ENCODE results near the gene CFAP61.
"Not testable (repeated sequence)": the region's sequence is repeated elsewhere in the genome, so short reads cannot be mapped to it uniquely, and the experiment has no call there.

Gene CFAP61

DNA sequence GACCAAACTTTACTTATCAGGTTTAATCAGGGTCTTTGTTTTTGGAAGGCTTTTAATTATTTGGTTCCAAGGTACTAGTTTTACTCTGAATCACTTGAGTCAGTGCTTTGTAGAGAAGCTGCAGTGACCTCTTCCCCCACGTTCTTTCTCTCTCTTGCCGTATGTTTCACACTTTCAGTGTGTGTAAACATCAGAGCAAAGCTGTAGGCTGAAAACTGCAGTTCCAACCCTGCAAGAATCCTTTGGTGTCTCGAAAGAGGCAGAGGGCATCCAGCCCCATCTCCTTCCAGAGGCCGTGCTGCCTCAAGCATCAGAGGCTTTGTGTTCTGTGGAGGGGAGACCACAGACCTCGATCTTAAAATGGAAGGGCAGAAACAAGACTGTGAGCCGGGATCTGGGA lies 42.1 kb downstream of the CFAP61 start:
- DNase-seq, result no peak

DNA sequence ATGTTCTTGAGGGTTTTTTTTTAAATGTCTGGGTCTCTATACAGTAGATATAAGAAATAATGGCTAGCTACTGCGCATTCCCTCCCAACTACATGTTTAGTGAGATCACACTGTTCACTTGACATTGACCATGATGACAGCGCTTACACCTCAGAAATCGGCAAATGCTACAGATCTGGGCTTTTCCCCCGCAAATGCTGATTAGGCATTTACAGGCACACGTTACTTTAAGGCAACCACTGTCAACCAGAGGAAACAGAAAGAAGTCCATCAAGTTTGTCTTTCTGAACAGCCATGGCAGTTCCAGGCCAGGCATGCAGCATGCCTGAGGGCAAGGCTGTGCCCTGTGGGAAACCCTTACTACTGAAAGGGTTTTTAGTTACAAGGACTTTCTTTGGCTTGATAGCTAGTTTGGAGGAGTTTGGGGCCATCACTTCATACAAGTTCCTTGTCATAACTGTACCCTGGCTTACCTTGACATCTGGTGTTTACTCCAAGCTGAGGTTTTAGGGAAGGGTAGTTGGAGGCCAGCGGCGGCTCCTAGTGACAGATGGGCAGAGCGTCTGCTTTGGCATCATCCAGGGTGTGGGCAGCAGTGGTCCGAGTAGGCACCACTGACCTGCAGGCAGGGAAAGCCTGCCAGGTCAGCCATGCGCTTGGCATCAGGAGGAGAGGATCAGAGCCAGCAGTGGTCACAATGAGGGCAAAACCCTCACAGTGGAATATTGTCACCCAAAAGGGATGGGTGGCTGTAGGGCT lies 43.0 kb downstream of the CFAP61 start:
- DNase-seq, result no peak

DNA sequence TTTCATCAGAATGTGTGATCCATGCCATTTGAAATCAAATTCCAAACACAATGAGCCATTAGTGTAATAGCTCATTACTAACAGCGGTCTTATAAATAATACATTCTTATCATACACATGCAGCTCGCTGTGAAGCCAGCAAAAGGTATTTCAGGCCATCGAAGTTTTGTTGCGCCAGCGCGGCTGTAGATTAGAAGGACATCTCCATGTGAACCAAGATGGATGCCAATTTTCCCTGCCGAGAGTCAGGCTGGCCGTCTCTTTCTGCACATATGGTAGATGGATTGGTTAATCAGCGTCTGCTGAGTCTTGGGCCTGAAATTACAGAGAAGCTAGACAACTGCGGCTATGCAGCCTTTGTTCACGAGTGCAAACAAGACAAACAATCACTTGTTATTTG lies 44.1 kb downstream of the CFAP61 start:
- DNase-seq, result no peak

DNA sequence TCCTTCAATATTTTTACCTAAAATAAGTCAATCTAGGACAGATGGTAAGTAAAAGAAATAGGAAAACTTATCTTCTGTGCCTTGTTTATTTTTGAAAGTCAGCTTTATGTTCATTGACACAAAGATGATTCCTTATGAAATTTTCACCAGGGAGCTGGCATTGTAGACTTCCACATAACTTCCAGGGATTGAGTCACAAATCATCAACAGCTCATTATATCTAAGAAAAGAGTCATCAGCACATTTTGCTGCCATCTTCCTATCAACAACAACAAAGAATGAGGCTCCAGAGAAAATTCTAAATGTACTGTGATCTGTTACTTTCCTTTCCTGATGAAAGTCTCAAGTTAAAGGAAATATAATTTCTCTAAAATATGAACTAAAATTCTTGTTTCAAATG lies 48.5 kb downstream of the CFAP61 start:
- no peak for DNase-seq

DNA sequence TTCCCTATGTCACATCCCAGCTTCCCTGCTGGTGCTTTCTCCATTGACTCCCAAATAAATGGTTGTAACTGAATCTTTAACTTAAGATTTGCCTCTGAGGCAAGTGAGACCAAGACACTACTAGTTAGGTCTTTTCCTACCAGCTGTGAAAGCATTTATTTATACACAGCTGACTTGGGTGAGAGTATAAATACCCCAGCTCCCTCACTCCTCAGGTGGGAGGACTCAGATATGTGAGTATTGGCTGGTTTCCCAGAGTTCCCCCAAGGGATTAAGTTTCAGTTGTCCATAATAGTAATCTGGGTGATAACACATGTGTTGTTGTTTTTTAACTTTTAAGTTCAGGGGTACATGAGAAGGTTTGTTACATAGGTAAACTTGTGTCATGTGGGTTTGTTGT lies 49.8 kb downstream of the CFAP61 start:
- DNase-seq, result no peak

DNA sequence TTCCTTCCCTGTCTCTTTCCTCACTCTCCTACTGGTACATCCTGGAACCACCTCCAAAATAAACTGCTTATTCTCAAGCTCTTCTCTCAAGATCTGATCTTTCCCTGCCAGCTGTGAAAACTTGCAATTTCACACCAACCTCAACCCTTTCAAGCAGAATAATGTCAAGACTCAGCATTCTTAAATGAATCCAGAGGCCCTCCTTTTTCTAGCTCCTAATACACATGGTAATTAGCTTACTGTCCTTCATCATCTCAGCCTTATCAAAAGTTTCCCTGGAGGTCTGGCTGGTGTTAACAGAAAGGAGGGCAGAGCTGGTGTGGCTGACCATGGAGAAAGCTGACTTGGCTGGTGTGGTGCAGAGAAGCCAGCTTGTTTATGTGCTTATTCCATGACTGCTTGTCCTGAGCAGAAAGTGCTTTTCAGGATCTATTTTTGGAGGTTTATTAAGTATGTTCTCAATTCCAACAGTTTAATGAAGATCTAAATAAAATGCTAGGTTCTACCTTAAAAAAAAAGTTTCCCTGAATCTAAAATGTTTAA lies 50.5 kb downstream of the CFAP61 start:
- DNase-seq, result no peak

DNA sequence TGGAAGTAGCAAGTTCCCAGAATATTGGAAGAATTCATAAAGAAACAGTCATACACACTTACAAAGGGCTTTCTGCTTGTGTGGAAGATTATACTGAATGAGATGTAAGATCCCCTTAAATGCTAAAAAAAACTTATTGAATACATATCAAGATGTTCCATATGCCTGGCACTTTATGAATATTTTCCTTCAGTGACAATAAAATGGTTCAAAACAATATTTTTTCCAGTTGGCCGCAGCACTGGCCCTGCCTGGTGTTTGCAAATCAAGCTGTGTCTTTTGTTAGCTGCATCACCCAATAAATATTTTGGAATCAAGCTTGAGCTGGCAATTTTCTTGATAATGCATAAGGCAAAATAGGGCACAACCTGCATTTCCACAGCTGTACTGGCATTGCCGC lies 51.2 kb downstream of the CFAP61 start:
- DNase-seq, result no peak

DNA sequence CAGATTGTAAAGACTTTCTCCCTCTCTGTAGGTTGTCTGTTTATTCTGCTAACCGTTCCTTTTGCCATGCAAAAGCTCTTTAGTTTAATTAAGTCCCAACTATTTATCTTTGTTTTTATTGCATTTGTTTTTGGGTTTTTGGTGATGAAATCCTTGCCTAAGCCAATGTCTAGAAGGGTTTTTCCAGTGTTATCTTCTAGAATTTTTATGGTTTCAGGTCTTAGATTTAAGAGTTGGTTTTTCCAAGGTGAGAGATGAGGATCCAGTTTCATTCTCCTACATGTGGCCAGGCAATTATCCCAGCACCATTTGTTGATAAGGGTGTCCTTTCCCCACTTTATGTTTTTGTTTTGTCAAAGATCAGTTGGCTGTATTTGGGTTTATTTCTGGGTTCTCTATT lies 70.9 kb downstream of the CFAP61 start:
- DNase-seq, result not testable (repeated sequence)

DNA sequence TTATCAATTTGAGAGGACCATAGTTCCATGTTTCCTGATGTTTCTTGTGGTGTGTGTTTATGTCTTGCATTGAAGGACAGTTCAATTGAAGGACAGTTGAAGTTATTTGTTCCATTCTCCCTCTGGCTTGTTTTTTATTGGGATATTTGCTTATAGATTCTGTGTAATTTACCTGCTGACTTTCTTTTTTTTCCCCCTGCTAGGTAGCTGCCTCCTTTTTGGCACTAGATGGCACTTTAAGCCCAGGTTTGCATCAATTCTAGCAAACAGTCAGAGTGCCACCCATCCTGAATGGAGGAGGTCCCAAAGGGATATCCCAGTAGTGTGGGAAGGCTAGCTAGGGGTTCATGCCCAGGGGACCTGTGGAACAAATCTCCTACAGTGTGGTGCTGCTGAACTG lies 78.1 kb downstream of the CFAP61 start:
- DNase-seq, result no peak

DNA sequence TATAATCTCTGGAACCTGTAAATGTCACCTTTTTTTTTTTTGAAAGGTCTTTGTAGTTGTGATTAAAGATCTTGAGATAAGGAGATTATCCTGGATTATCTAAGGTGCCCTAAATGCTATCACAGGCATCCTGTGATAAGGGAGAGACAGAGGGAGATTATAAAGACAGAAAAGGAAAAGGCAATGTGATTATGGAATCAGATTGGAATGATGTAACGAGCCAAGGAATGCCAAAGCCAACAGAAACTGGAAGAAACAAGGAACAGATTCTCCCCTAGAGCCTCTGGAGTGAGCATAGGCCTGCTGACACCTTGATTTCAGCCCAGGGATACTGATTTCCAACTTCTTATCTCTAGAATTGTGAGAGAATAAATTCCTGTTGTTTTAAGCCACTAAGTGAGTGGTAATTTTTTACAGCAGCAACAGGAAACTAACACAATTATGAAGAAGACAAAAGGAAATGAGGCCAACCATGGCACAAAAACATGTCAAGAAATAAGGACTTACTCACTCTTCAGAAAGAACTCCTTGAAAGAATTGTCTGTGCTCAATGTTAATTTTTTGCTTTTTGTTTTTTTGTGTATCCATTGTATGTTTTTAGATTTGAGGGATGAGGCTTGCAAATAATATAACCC lies 82.7 kb downstream of the CFAP61 start:
- DNase-seq, result no peak

DNA sequence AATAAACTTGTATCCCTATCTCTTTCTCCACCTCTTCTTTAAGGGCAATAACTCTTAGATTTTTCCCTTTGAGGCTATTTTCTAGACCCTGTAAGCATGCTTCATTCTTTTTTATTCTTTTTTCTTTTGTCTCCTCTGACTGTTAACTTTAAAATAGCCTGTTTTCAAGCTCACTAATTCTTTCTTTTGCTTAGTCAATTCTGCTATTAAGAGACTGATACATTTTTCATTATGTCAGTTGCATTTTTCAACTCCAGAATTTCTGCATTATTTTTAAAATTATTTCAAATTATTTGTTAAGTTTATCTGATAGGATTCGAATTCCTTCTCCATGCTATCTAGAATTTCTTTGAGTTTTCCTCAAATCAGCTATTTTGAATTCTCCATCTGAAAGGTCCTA lies 84.0 kb downstream of the CFAP61 start:
- no peak for DNase-seq

DNA sequence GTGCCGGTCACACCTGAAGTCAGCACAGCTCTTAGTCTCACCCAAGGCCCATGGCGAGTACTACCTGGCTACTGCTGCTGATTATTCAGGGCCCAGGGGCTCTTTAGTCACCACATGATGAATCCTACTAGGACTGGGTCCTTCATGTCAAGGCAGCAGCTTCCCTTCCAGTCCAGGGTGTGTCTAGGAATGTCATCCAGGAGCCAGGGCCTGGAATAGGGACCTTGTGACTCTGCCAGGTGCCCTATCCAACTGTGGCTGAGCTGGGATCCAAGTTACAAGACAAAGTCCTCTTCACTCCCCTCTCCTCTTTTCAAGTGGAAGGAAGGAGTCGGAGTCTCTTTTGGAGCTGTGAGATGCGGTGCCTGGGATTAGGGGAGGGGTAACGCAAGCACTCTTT lies 85.5 kb downstream of the CFAP61 start:
- DNase-seq, result no peak

DNA sequence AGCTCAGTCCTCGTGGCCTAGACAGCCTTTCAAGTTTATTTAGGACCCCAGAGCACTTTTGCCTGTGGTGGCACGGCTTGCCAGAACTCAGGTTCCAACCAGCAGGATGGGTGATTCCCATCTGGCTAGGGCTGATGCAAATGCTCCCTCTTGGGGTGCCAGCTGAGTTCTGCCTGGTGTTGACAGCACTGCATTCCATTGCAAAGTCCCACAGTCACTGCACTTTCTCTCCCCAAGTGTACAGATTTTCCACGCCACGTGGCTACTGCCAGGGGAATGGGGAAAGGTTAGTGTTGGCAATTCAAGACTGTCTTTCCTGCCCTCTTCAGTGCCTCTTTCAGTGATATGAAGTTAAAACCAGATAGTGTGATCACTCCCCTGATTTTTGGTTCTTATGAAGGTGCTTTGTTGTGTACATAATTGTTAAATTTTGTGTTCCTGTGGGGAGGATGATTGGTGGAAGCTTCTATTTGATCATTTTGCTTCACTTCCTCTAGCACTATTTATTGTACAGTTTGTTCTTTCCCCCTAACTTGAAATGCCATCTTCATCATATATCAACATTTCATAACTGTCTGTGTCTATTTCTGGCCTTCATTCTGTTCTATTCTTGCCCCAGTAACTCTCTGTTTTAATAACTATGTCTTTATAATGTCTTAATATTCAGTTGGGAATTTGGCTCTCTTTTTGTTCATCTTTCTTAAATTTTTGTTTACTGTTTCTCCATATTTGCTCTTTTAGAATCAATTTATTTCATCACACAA lies 86.2 kb downstream of the CFAP61 start:
- no peak for DNase-seq

DNA sequence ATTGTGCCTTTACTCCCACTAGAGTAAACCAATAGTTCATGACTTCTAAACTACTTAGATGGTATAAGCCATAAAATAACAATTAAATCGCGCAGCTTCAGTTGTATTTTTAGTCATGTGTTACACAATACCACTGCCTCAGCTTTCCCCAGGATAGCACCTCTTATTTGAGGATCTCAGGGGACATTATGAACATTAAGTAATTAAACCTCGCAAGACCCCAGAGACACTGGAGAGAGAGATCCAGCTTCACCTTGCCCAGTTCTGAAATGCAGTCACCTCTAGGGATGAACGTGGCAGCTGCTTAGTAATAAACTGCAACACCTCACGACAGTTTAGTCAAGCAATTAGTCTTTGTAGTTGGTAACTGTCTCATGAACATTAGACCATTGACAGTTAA lies 87.1 kb downstream of the CFAP61 start:
- DNase-seq, result no peak

DNA sequence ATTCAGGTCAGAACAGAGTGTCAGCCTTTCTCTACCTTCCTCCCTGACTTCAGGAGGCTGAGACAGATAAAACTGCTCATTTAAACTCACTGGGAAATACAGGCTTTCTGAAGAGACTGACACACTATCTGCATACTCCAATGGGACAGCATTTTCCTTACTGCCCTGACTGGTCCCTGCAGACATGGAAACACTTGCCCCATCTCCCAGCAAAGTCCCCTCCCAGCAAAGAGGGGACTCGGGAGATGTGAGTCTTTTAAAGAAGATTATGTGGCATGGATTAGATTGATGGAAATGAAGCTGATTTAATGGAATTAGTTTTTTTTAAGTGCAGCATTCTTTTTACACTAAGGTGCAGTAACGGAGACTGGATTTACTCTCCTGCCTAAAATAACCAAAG lies 90.8 kb downstream of the CFAP61 start:
- no peak for DNase-seq

DNA sequence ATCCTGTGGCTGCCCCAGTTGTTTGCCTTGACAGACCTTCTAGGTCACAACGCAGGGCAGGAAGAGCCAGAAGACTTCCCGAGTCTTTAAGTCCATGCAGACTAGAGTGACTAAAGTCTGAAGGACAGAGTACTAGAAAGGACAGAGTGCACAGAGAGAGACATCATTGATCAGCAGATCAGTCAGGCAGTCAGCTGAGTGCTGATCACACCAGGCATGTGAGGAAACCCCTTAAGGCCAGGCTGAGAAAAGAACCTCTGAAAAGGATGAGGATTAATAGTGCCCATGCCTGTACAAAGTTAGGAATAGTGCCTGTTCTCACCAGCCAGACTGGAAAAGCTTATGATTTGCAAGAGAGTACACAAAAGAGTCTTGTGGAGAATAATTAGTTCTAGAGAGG lies 91.3 kb downstream of the CFAP61 start:
- DNase-seq, result no peak

DNA sequence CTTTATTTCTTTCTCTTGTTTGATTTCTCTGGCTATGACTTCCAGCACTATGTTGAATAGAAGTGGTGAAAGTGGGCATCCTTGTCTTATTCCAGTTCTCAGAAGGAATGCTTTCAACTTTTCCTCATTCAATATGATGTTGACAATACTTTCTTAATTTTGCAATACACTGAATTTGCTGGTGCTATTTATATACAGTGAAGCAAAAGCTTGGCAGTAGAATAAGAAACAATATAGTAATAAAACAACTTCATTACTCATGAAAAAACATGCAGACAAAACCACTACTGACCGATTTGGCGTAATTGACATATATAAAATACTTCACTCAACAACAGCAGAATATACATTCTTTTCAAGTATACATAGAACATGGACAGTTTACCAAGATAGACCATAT lies 96.4 kb downstream of the CFAP61 start:
- no peak for DNase-seq

DNA sequence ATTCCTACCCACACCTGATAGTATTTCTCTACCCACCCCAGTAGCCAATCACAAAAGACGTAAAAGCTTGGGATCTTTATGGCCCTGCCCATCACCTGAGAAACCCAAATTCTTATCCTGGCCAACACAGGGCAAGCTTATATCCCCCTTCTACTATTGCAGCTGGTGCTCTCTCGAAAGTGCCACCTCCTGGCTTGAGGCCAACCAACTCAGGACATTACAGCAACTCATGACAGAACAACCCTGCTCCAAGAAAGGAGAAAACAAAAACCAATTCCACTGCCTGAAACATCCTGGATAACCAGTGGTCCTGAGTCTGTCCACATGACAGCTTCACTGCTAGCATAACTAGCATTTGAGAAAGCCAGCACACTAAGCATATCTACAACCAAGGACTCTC lies 97.9 kb downstream of the CFAP61 start:
- DNase-seq, result no peak

DNA sequence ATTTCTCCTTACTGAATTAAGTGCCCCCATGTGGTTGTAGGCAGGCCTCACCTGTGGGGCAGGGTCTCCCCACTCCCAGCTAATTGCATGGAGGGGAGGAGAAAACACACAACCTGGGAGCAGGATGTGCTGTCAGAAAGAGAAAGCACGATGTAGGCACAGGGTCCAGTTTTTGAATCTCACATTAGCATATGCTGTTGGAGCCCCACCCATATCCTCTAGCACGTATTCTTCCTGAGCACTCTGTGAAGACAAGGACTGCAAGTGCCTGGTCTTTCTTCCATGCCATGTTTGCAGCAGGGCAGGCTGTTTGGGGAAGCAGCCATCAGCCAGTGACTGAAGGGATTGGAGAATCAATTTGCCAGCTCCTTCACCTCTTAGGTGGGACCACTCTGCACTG lies 108.2 kb downstream of the CFAP61 start:
- DNase-seq, result no peak

DNA sequence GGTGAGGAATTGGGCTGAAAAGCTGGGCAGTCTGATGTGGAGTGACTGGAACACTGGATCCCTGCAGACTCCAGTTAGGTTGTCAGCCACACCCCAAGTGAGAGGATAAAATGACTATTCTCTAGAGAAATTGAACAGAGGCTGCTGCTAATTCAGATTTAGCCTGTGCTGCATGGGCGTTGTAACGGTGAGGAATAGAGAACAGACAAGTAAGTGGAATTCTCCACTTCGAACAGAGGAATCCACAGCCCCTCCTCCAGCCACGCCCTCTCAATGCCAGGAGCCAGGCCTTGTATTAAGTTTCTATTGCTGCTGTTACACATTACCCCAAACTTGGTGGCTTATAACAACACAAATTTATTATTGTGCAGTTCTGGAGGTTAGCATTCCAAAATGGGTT lies 109.3 kb downstream of the CFAP61 start:
- no peak for DNase-seq

DNA sequence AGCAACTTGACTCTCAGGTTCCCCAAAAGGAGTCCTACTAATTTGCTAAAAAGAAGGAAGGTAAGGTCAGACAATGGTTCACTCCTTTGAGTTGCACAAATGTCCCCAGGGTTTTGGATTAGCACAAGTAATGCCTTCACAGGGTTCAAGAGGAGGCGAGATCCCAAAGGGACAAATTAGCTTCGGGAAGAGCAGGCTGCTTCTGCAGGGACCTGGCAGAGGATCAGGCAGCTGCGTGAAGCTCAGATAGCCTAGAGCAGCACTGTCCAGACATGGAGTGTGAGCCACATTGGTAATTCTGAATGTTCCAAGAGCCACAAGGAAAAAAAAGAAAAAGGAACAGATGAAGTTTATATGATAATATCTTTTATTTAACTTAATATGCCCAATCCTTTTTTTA lies 115.4 kb downstream of the CFAP61 start:
- DNase-seq, result no peak

DNA sequence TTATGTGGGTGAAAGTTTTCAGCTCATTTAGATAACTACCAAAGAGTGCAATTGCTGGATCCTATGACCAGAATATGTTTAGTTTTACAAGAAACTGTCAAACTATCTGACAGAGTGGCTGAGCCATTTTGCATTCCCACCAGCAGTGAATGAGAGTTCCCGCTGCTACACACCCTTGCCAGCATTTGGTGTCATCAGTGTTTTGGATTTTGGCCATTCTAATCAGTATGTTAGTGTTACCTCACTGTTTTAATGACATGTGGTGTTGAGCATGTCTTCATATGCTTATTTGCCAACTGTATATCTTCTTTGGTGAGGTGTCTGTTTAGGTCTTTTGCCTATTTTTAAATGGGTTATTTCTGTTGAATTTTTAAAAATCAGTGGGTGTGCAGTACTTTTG lies 120.9 kb downstream of the CFAP61 start:
- no peak for DNase-seq

DNA sequence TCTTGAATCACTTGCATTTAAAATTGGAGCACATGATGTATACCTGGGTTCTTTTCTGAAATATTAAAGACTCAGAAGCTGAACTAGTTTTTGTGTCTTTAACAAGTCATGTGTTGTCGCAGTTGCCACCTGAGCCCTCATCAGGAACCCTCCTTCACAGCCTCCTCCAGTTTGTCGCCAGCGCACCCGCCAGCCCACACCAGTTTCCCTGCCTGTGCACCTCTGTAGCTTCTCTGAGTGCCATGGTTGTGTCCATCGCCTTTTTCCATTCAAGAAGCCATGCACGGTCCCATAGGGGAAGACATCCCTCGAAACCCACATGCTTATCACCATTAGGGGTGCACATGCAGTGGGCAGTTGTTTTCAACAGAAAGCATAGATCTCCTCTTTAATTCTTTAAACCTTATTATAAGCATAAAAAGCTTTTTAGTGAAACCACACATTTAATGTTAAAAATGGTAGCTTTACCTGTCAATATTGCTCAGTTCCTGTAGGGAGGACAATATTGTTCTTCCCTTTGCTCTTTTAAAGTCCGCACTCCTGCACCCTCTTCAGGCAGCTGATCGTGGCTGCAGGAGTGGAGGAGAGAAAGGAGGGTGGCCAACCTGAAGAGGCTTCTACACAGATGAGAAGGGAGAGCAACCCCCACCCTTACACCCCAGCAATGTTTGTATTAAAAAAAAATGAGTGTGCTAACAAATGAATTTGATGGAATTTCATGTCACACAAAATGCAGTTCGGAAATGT lies 121.9 kb downstream of the CFAP61 start:
- no peak for DNase-seq
